HG03575 (cell line): ENCODE results near the gene LGALS3BP.
"Not testable (repeated sequence)": the region's sequence is repeated elsewhere in the genome, so short reads cannot be mapped to it uniquely, and the experiment has no call there.

Experiments
- ATAC-seq: cut with Tn5 transposase; IDR thresholded peaks from one replicate; pipeline ENCODE4 v1.9.1; 2021; ENCODE audit not compliant: unreplicated experiment, insufficient number of reproducible peaks, low FRiP score; ENCODE audit errors: extremely low read depth

LGALS3BP gene

DNA sequence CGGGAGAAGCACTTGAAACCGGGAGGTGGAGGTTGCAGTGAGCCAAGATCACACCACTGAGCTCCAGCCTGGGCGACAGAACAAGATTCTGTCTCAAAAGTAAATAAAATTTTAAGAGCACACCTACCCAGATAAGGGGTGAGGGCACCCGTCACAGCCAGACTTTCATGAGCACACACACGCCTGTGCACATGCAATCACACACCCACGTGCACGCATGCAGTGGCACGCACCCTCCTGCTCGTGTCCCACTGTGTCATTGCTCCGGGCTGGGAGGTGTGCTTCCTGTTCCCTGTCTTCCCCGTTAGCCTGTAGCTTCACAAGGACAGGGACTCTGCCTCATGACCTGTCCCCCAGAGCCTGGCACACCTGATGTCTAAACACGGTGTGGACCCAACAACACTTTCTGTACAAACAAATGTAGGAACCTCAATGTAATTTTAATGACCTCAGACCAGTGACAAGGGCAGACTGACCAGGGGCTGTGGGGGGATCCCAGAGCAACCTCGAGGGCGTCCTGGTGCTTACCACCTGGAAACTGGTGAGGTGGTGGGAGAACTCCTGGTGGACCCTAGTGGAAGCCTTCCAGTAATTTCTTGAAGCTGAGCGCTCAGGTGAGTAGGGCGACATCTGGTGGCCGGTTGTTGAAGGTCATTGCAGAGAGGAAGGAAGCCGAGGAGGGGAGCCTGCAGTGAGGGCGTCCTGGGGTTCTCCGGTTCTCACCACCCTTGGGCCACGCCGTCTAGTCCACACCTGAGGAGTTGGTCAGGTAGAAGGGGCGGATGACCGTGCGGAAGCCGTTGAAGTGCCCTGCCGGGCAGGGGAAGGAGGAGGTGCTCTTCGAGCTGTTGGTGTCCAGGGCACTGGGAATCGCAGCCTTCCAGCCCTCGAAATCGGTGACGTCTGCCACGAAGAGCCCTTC lies 8.6 kb downstream of the LGALS3BP start:
- no peak for ATAC-seq

DNA sequence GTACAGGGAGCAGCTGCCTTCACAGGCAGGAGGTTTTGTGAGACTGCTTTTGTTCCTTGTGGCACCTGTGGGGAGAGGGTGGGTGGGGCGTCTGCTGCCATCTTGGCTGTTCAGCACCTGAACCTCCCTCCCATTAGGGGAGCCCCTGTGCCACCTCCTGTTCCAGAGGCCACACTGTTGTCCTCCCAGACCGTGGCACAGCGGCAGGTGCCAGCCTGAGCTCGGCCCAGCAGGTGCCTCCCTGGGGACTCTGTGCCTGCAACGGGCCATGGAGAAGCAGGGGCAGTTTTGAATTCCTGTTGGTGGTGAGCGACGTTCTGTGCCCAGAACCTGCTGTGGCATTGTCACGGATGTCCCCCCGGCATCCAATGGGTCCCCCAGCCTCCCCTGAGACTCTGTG lies 9.9 kb downstream of the LGALS3BP start:
- ATAC-seq, result no peak

DNA sequence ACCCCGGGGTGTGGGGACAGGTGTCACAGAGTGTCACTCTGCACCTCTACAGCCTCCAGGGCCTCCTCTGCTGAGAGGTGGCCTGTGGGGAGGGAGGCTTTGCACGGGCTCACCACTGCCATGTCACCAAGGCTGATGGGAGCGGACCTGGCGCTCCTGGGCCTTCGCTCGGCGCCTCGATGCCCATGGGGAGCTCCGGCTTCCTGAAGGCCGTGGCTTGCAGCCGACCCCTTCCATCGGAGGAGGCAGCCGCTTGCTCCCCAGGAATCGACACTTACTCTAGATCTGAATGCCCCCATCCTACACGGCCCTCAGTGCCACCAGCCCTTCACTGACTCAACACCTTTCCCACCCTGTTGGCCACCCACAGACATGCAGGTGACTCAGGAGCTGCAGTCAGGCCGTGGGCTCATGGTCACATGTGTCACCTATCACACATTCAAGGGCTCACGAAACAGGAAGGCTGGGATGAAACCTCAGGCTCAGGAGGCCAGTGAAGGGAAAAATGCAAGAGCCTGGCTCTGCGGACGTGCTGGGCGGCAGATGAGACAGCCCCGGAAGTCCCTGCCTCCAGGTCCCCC lies 11.9 kb downstream of the LGALS3BP start:
- ATAC-seq, result no peak

DNA sequence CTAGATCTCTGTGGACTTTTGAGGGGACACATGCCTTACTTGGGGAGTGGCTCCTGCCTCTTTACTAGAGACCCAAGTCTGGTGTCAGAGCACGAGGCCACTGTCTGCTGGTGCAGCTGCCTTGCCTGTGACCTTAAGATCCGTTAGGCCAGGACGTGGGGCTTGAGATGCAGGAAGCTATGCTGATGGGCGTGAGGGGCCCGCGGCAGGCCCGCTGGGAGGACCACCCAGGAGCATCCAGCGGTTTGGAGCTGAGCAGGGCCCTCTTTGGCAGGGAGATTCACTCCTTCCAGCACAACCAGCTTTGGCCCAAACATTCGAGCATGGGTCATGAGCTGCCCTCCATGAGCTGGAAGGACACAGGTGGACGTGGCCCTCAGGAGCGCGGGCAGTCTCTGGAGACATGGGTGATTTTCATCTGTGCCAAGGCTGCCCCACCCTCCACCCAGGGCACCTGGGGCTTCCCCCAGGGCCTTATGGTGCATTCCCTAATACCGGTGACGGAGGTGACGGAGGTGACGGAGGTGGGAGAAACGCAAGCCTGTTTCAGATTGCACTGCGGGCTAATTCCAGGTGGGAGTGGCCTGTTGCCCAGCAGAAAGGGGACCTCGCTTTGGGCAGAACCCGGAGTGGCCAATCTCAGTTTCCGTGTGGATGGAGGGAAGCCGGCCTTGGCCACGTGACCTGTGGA lies 12.7 kb downstream of the LGALS3BP start:
- ATAC-seq, result no peak

DNA sequence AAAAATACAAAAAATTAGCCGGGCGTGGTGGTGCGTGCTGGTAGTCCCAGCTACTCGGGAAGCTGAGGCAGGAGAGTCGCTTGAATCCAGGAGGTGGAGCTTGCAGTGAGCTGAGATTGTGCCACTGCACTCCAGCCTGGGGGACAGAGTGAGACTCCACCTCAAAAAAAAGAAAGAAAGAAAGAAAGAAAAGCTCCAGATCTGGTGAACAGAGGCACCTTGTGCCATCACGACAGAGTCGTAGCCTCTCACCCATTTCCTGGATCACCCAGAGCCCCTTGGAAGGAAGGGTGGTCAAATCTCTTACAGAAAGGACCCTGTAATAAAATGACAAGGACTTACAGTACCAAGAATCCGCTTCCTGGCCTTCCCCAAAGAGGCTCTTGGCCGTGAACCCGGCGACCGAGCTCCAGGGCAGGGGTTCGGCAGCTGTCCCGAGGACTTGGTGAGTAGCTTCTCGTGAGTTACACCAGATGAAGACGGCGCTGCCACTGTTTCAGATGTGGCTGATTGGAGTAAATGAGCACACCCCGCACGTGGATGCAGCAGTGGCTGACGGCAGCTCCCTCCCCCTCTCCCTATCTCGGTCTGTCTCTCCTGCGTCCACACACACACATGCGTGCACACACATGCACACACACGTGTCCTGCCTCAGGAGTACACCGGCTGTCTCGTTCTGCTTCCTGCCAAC lies 13.5 kb downstream of the LGALS3BP start:
- no peak for ATAC-seq

DNA sequence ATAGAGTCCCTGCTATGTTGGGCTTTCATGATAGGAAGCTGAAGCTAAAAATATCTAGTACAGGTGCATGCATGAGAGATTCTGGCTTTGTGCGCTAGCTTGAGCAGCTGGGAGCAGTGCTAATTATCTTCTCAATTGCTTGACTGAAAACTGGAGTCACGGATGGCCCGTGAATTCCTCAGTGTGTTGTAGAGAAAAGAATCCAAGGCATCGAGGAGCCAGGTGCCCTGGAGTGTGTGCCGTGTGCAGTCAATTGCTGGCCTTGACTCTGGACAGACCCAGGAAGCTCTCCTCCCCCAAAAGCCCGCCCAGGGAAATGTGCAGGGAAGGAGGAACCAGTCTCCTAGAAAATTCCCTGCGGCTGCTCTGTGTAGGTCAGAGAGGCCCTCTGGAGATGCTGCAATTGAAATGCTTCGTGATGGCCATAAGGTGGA lies 14.2 kb downstream of the LGALS3BP start:
- no peak for ATAC-seq

DNA sequence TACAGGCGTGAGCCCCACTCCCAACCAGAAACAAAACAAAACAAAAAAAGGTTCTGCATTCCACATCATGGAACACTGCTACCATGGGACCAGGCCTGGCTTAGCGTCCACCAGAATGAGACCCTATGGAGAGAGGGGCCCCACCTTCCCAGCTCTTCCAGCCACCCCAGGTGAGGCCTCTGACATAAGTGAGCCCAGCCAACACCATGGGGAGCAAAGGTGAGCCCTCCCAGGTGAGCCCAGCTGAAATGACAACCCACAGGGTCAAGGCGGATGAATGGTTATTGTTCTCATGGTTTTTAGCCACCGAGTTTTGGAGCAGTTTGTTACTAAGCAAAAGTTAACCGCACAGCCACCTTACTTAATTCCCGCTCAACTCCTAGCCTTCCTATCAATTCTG lies 16.3 kb downstream of the LGALS3BP start:
- ATAC-seq, result no peak

DNA sequence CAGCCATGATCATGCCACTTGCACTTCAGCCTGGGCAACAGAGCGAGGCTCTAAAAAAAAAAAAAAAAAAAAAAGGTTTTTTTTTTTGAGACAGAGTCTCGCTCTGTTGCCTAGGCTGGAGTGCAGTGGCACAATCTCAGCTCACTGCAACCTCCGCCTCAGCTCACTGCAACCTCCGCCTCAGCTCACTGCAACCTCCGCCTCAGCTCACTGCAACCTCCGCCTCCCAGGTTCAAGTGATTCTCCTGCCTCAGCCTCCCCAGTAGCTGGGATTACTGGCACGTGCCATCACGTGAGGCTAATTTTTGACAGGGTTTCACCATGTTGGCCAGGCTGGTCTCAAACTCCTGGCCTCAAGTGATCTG lies 16.8 kb downstream of the LGALS3BP start:
- not testable (repeated sequence) for ATAC-seq

DNA sequence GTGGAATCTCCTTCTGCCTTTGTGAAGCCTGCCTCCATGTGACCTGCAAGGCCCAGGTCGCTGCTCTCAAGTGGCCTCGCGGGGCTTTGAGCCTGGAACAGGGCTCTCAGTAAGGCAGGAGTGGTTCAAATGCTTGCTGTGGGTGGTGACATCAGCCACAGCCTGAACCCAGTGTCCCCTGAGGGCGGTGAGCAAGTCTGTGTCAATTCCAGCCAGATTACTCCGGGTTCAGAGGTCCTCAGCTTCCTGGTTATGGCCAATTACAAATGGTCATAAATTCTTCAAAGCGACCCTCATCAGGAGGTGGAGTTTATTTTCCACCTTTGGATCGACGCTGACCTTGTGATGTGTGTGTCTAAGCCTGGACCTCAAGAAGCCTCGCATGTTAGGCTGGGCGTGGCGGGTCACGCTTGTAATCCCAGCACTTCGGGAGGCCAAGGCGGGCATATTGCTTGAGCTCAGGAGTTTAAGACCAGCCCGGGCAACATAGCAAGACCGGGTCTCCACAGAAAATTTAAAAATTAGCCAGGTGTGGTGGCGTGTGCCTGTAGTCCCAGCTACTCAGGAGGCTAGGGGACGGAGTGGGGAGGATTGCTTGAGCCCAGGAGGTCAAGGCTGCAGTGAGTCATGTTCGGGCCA lies 17.3 kb downstream of the LGALS3BP start:
- ATAC-seq, result no peak

DNA sequence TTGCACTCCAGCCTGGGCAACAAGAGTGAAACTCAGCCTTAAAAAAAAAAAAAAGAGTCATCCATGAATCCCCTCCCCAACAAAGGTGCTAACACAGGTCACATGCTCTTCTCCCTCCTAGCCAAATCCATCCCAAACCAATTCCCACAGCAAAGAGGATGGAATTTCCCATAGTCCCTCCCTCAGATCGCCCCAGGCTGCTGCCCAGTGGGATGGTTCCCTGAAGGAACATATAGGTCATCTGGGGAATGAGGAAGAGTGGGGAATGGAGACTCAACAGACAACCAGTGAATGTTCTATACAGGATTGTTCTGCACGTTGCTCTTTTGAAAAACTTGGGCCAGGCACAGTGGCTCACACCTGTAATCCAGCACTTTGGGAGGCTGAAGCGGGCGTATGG lies 18.2 kb downstream of the LGALS3BP start:
- ATAC-seq, result no peak

DNA sequence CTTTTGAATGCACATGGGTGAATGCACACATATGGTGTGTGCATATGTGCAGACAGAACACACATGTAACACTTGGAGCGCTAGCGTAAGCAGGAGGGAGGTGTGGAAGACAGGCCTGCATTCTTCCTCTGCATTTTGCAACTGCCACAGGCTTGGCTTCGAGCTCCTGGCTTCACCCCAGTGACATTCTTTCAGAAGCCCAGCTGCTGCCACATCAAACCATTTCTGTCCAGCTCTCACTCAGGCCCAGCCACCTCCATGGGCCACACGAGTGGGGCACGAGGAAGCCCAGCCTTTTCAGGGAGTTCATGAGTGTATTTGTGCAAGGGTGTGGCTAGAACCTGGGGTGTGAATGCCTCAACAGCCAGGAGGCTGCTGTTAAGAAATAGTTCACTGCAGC lies 18.8 kb downstream of the LGALS3BP start:
- ATAC-seq, result no peak

DNA sequence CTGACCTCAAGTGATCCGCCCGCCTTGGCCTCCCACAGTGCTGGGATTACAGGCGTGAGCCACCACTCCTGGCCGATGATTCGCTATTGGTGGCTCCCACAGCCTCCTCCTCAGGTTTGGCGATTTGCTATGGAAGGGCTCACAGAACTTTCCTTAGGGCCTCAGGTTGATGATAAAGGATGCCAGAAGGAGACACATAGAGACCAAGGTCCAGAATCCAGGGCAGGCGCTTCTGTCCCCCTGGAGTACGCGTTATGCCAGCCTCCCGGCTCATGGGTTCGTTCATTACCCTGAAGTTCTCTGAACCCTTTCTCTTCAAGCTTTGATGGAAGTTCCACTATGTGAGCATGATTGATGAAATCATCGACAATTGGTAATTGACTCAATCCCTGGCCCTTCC lies 19.9 kb downstream of the LGALS3BP start:
- no peak for ATAC-seq

DNA sequence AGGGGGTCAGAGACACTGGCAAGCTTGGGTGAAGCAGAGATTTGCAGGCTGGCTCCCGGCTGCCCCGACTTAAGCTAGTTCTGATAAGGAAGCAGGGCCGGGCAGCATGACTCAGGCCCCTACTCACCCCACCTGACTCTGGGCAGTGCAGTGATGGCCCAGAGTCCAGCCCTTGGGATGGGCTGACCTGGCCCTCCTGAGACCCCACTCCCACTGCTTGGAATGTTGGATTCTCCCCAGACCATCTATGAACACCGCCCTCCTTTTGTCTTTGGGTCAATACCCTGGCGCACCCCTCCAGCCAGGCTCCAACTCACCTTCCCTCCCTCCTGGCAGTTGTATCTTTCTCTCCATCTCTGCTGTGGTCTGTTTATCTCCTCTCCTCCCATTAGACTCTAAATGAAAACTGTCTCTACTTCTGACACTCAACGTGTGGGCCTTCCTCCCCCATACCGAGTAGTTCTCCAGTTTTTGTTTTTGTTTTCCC lies 21.0 kb downstream of the LGALS3BP start:
- no peak for ATAC-seq

DNA sequence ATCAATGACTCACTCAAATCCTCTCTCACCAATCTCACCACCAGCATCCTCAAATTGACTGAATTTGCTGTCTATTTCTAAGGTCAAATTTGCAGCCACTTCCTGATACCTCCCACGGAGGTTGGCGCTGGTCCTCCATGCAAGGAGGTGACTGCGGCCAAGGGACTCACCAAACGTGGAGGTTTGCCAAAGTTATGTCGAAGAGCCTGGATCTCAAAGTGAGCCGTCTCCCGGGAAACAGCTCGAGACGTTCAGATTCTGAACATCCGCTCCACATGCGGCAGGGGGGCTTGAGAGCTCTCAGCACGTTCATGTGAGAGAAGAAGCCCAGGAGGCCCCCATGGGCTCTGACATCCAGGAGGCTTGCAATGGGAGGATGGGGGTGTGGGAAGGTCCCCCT lies 22.6 kb downstream of the LGALS3BP start:
- ATAC-seq, result no peak

DNA sequence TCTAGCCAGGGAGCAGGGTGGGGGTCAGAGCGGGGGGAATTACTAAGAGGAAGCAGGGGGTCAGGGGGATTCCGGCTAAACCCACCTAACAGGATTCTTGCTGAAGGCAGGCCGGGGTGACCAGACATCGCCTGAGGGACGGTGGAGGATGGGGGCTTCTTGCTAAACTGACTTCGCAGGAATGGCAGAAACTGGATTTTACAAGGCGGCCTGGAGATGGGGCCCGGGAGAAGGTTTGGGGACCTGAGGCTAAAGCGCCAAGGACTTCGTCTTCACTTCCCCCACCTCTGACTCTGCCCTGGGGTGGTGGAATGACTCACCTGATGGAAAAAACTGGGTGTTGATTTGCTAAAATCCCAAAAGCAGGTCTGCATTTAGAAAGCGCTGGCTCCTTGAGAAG lies 23.5 kb downstream of the LGALS3BP start:
- ATAC-seq, result no peak

DNA sequence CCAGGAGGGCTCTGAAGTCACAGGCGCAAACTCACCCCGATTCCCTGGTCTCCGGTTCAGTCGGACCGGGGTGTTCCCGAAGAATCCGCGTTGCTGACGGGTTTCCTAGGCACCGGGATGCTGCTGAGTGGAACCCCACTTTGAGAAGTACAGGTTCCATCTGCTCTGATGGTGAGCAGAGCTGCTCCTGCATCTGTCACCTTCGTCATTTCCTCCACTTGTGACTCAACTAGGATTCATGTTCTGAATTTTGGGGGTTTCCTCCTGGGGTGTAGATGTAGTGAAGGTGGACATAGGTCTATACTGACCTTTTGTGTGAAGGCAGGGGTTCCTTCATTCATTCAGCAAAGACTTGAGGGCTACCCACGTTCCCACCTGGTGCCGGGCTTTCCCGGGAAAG lies 25.0 kb downstream of the LGALS3BP start:
- no peak for ATAC-seq

DNA sequence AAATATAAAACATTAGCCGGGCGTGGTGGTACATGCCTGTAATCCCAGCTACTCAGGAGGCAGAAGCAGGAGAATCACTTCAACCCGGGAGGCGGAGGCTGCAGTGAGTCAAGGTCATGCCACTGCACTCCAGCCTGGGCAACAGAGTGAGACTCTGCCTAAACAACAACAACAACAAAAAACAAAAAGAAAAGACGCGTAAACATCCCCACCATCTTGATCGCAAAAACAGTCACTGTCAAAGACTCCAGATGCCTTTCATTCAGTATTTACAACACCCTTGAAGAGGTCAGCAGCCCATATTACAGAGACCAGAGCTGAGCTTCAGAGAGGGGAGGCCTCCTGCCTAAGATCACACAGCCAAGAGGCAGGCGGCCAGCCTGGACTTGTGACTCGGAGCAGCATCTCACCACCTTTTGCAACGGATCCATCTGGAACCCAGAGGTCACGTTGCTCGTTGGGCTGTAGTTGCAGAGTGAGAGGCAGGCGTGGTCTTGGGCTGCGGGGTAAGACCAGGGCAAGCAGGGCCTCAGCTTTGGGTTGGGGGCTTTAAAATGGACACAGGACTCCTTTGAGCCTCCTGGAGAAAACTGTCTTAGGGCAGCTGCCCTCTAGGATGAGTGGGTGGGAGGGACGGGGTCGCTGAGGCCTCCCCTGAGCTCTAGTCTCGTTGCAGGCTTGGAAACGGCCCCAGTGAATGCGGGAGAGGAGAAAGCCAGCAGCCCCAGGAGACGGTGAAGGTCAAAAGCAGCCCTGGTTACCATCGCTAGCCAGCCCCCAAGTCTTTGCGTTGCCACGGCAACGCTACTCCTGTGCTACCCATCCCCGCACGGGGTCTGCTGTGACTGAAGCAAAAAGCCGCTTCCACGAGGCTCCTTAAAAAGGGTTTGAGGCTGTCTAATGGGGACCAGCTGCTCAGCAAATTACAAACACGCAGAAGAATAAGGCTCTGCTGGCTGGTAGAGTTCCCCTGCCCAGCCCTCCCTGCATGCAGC lies 26.1 kb downstream of the LGALS3BP start:
- no peak for ATAC-seq

DNA sequence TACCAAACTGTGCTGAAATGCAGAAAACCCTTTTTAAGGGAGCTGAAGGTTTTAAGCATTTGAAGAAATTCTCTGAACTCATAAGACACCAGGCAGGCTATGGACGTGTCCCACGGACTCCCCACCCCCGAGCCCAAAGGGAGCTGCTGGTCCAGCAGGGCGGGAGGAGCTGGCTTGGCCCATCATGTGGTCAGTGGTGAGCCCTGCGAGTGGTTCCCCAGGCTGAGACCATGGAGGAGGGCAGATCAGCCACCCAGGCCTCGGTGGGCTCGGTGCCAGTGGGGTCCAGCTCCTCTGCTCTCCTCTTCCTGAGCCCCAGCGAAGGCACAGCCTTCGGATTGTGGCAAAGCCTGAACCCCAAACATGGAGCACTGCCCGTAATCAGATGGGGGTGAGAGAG lies 27.0 kb downstream of the LGALS3BP start:
- no peak for ATAC-seq
